ENCODE results near the gene CD207.

The CD207 gene

GRCh38 chr2:70820499-70820898 is 15.1 kb downstream of the CD207 start, which contains the start of gene CLEC4F:
TSS of gene CLEC4F (minus strand) at chr2:70820599. CDS start at chr2:70820523, 76 bp downstream.
- Histone ChIP-seq H2BK120ac (ENCODE audit: low read depth, low read length) (no peak within 1 kb of the TSS), H2BK5ac (ENCODE audit: low read length) (no peak within 1 kb of the TSS), H4K91ac (ENCODE audit: low read depth, low read length, poor library complexity) (no peak within 1 kb of the TSS), H3K23ac (ENCODE audit: low read depth, low read length, poor library complexity) (no peak within 1 kb of the TSS), H3K27ac (replicated peaks; ENCODE audit: low read length) (no peak within 1 kb of the TSS), H3K4me1 (ENCODE audit: control insufficient read depth in 2 of 2, insufficient read depth in 1 of 2, low read depth in 1 of 2, low read length in 2 of 2) (no peaks in the 10 kb centered on the region), H4K8ac (ENCODE audit: low read depth, low read length) (no peak within 1 kb of the TSS), H2AK5ac (ENCODE audit: low read depth, low read length) (no peak within 1 kb of the TSS), H3K9me3 (replicated peaks in 1 of 2; ENCODE audit: control insufficient read depth in 2 of 2, insufficient read depth in 1 of 2, low read depth in 1 of 2, low read length in 2 of 2) (no peaks in the 10 kb centered on the region), H3K18ac (ENCODE audit: low read length) (peak within 1 kb of the TSS; percentile 21), H3K14ac (ENCODE audit: low read length) (no peak within 1 kb of the TSS), H2BK12ac (ENCODE audit: low read length) (no peak within 1 kb of the TSS), H3K27me3 (ENCODE audit: control insufficient read depth in 3 of 3, insufficient read depth in 3 of 3, low read depth in 1 of 3, low read length in 3 of 3) (peaks cover 0 to 44% (median 0%) of the 10 kb centered on the region in 3 experiments), H3K4me2 (ENCODE audit: insufficient read depth, low read length, poor library complexity, severe bottlenecking) (no peak within 1 kb of the TSS), H3K4me3 (ENCODE audit: low read length in 2 of 2) (no peak within 1 kb of the TSS), H2BK15ac (ENCODE audit: low read length) (no peak within 1 kb of the TSS), H3K36me3 (replicated peaks in 1 of 2; ENCODE audit: control insufficient read depth in 2 of 2, insufficient read depth in 2 of 2, low read length in 2 of 2) (no peaks in the 10 kb centered on the region), H3K4ac (ENCODE audit: low read length) (no peak within 1 kb of the TSS), H3K79me1 (ENCODE audit: low read depth, low read length) (no peaks in the 10 kb centered on the region), H2AFZ (ENCODE audit: low read length) (no peak within 1 kb of the TSS), H3K9ac (ENCODE audit: low read depth, low read length, poor library complexity) (no peak within 1 kb of the TSS)
- WGBS, 2 donors (ENCODE audit: extremely low coverage in 2 of 2, insufficient read length in 2 of 2, insufficient replicate concordance in 1 of 2): no CpG with 5 or more reads among the region's 7 CpGs
- DNase-seq (ENCODE audit: low spot score): no peak

- Histone ChIP-seq H3K4ac (ENCODE audit: low read length) (no peak overlapping the region), H2BK12ac (ENCODE audit: low read length) (no peak overlapping the region), H2AFZ (ENCODE audit: low read length) (no peak overlapping the region), H2BK5ac (ENCODE audit: low read length) (no peak overlapping the region), H4K8ac (ENCODE audit: low read depth, low read length) (no peak overlapping the region), H3K4me2 (ENCODE audit: insufficient read depth, low read length, poor library complexity, severe bottlenecking) (no peak overlapping the region), H2BK120ac (ENCODE audit: low read depth, low read length) (no peak overlapping the region), H3K4me3 (ENCODE audit: low read length in 2 of 2) (no peak overlapping the region), H3K79me1 (ENCODE audit: low read depth, low read length) (no peaks in the 10 kb centered on the region), H3K36me3 (replicated peaks in 1 of 2; ENCODE audit: control insufficient read depth in 2 of 2, insufficient read depth in 2 of 2, low read length in 2 of 2) (no peaks in the 10 kb centered on the region), H2BK15ac (ENCODE audit: low read length) (no peak overlapping the region), H2AK5ac (ENCODE audit: low read depth, low read length) (no peak overlapping the region), H3K23ac (ENCODE audit: low read depth, low read length, poor library complexity) (no peak overlapping the region), H3K27ac (replicated peaks; ENCODE audit: low read length) (no peak overlapping the region), H3K27me3 (ENCODE audit: control insufficient read depth in 3 of 3, insufficient read depth in 3 of 3, low read depth in 1 of 3, low read length in 3 of 3) (peaks cover 0 to 55% (median 0%) of the 10 kb centered on the region in 3 experiments), H3K9ac (ENCODE audit: low read depth, low read length, poor library complexity) (no peak overlapping the region), H3K14ac (ENCODE audit: low read length) (no peak overlapping the region), H3K9me3 (replicated peaks in 1 of 2; ENCODE audit: control insufficient read depth in 2 of 2, insufficient read depth in 1 of 2, low read depth in 1 of 2, low read length in 2 of 2) (no peaks in the 10 kb centered on the region), H4K91ac (ENCODE audit: low read depth, low read length, poor library complexity) (no peak overlapping the region), H3K18ac (ENCODE audit: low read length) (no peak overlapping the region), H3K4me1 (ENCODE audit: control insufficient read depth in 2 of 2, insufficient read depth in 1 of 2, low read depth in 1 of 2, low read length in 2 of 2) (no peaks in the 10 kb centered on the region)
- DNase-seq (ENCODE audit: low spot score): no peak
- no CpG with 5 or more reads among the region's 3 CpGs for WGBS, 2 donors (ENCODE audit: extremely low coverage in 2 of 2, insufficient read length in 2 of 2, insufficient replicate concordance in 1 of 2)
Observed at GRCh38 chr2:70817284-70817954, 18.2 kb downstream of the CD207 start.

- Histone ChIP-seq H2AFZ (ENCODE audit: low read length) (no peak overlapping the region), H3K79me1 (ENCODE audit: low read depth, low read length) (no peaks in the 10 kb centered on the region), H4K8ac (ENCODE audit: low read depth, low read length) (no peak overlapping the region), H3K9me3 (replicated peaks in 1 of 2; ENCODE audit: control insufficient read depth in 2 of 2, insufficient read depth in 1 of 2, low read depth in 1 of 2, low read length in 2 of 2) (no peaks in the 10 kb centered on the region), H3K4me1 (ENCODE audit: control insufficient read depth in 2 of 2, insufficient read depth in 1 of 2, low read depth in 1 of 2, low read length in 2 of 2) (no peaks in the 10 kb centered on the region), H3K14ac (ENCODE audit: low read length) (no peak overlapping the region), H3K4me3 (ENCODE audit: low read length in 2 of 2) (no peak overlapping the region), H3K27me3 (ENCODE audit: control insufficient read depth in 3 of 3, insufficient read depth in 3 of 3, low read depth in 1 of 3, low read length in 3 of 3) (peaks cover 0 to 55% (median 0%) of the 10 kb centered on the region in 3 experiments), H2BK5ac (ENCODE audit: low read length) (no peak overlapping the region), H3K4ac (ENCODE audit: low read length) (no peak overlapping the region), H3K4me2 (ENCODE audit: insufficient read depth, low read length, poor library complexity, severe bottlenecking) (no peak overlapping the region), H3K36me3 (replicated peaks in 1 of 2; ENCODE audit: control insufficient read depth in 2 of 2, insufficient read depth in 2 of 2, low read length in 2 of 2) (no peaks in the 10 kb centered on the region), H3K18ac (ENCODE audit: low read length) (no peak overlapping the region), H4K91ac (ENCODE audit: low read depth, low read length, poor library complexity) (no peak overlapping the region), H3K27ac (replicated peaks; ENCODE audit: low read length) (no peak overlapping the region), H3K9ac (ENCODE audit: low read depth, low read length, poor library complexity) (no peak overlapping the region), H2BK120ac (ENCODE audit: low read depth, low read length) (no peak overlapping the region), H2BK12ac (ENCODE audit: low read length) (no peak overlapping the region), H3K23ac (ENCODE audit: low read depth, low read length, poor library complexity) (no peak overlapping the region), H2AK5ac (ENCODE audit: low read depth, low read length) (no peak overlapping the region), H2BK15ac (ENCODE audit: low read length) (no peak overlapping the region)
- DNase-seq (ENCODE audit: low spot score): no peak
- WGBS, 2 donors (ENCODE audit: extremely low coverage in 2 of 2, insufficient read length in 2 of 2, insufficient replicate concordance in 1 of 2): no CpG with 5 or more reads among the region's 5 CpGs
Observed at GRCh38 chr2:70816726-70817125, 18.9 kb downstream of the CD207 start.

GRCh38 chr2:70808983-70809958 is 26.3 kb downstream of the CD207 start:
- Histone ChIP-seq H2BK5ac (ENCODE audit: low read length) (no peak overlapping the region), H2AFZ (ENCODE audit: low read length) (no peak overlapping the region), H3K18ac (ENCODE audit: low read length) (no peak overlapping the region), H3K9me3 (replicated peaks in 1 of 2; ENCODE audit: control insufficient read depth in 2 of 2, insufficient read depth in 1 of 2, low read depth in 1 of 2, low read length in 2 of 2) (peaks cover 0 to 2% of the 10 kb centered on the region in 2 donors), H3K79me1 (ENCODE audit: low read depth, low read length) (no peaks in the 10 kb centered on the region), H3K23ac (ENCODE audit: low read depth, low read length, poor library complexity) (peak overlapping the region; percentile 16), H3K4me2 (ENCODE audit: insufficient read depth, low read length, poor library complexity, severe bottlenecking) (no peak overlapping the region), H2BK15ac (ENCODE audit: low read length) (no peak overlapping the region), H3K9ac (ENCODE audit: low read depth, low read length, poor library complexity) (no peak overlapping the region), H3K4ac (ENCODE audit: low read length) (no peak overlapping the region), H2AK5ac (ENCODE audit: low read depth, low read length) (no peak overlapping the region), H3K4me1 (ENCODE audit: control insufficient read depth in 2 of 2, insufficient read depth in 1 of 2, low read depth in 1 of 2, low read length in 2 of 2) (no peaks in the 10 kb centered on the region), H3K27ac (replicated peaks; ENCODE audit: low read length) (no peak overlapping the region), H3K27me3 (ENCODE audit: control insufficient read depth in 3 of 3, insufficient read depth in 3 of 3, low read depth in 1 of 3, low read length in 3 of 3) (peaks cover 0 to 25% (median 3%) of the 10 kb centered on the region in 3 experiments), H2BK12ac (ENCODE audit: low read length) (no peak overlapping the region), H2BK120ac (ENCODE audit: low read depth, low read length) (no peak overlapping the region), H3K4me3 (ENCODE audit: low read length in 2 of 2) (peak overlapping the region in 1 of 2 donors; percentile 64), H3K14ac (ENCODE audit: low read length) (no peak overlapping the region), H4K91ac (ENCODE audit: low read depth, low read length, poor library complexity) (no peak overlapping the region), H3K36me3 (replicated peaks in 1 of 2; ENCODE audit: control insufficient read depth in 2 of 2, insufficient read depth in 2 of 2, low read length in 2 of 2) (no peaks in the 10 kb centered on the region), H4K8ac (ENCODE audit: low read depth, low read length) (no peak overlapping the region)
- DNase-seq (ENCODE audit: low spot score): no peak
- no CpG with 5 or more reads among the region's 12 CpGs for WGBS, 2 donors (ENCODE audit: extremely low coverage in 2 of 2, insufficient read length in 2 of 2, insufficient replicate concordance in 1 of 2)
